GM18499 (cell line): Measurements from ENCODE around the gene ATAD3B.

ENCODE experiments used
- ATAC-seq: cut with Tn5 transposase; IDR thresholded peaks from one replicate; pipeline ENCODE4 v1.9.1; 2021; ENCODE audit warnings: moderate number of reproducible peaks; ENCODE audit not compliant: insufficient read depth, unreplicated experiment

The ATAD3B gene

GRCh38 chr1:1540818-1541628 is 69.5 kb downstream of the ATAD3B start:
- ATAC-seq = no peak

- no peak for ATAC-seq
Observed at GRCh38 chr1:1541956-1542765, 70.6 kb downstream of the ATAD3B start.

GRCh38 chr1:1542766-1543705 is 71.5 kb downstream of the ATAD3B start:
- no peak for ATAC-seq

- no peak for ATAC-seq
Observed at GRCh38 chr1:1543706-1544099, 72.1 kb downstream of the ATAD3B start.

- ATAC-seq = no peak
Observed at GRCh38 chr1:1544544-1544943, 73.0 kb downstream of the ATAD3B start.
